Measurements from ENCODE around the gene C6. TPM values are rescaled to one million over a fixed set of nuclear protein-coding genes. Genes with fewer than 3 reads are reported as not detected.
A peak's percentile ranks its signal among the peaks of the same experiment; 100 is the strongest.
"Not testable (repeated sequence)": the region's sequence is repeated elsewhere in the genome, so short reads cannot be mapped to it uniquely, and the experiment has no call there.

Gene C6
- not detected in 2 replicates for total RNA-seq (2014; rRNA removed; shearing (Covaris generic))

GRCh38 chr5:41213340-41213739 is at the start of gene C6:
Gene C6, minus strand, starts transcription at chr5:41213532. Its CDS starts 10,302 bp downstream, at chr5:41203230.
- DNase-seq (ENCODE audit: low spot score) = no peak
- in situ Hi-C loops (cut with HindIII; ENCODE audit: low sequenced_read_pairs) = no loop called here

- no peak for DNase-seq (ENCODE audit: low spot score)
- in situ Hi-C loops (cut with HindIII; ENCODE audit: low sequenced_read_pairs) = no loop called here
Measured at GRCh38 chr5:41256400-41256799, 43.1 kb upstream of the C6 start.

GRCh38 chr5:41253109-41253508 is 39.8 kb upstream of the C6 start:
- DNase-seq (ENCODE audit: low spot score) = no peak
- in situ Hi-C loops (cut with HindIII; ENCODE audit: low sequenced_read_pairs) = no loop called here

GRCh38 chr5:41252036-41252435 is 38.7 kb upstream of the C6 start:
- DNase-seq (ENCODE audit: low spot score) = no peak
- in situ Hi-C loops (cut with HindIII; ENCODE audit: low sequenced_read_pairs) = no loop called here

- DNase-seq (ENCODE audit: low spot score) = no peak
- in situ Hi-C loops (cut with HindIII; ENCODE audit: low sequenced_read_pairs) = no loop called here
Measured at GRCh38 chr5:41250351-41250987, 37.1 kb upstream of the C6 start.

- no peak for DNase-seq (ENCODE audit: low spot score)
- in situ Hi-C loops (cut with HindIII; ENCODE audit: low sequenced_read_pairs) = no loop called here
Measured at GRCh38 chr5:41247135-41247534, 33.8 kb upstream of the C6 start.

GRCh38 chr5:41246376-41246775 is 33.0 kb upstream of the C6 start:
- DNase-seq (ENCODE audit: low spot score) = no peak
- in situ Hi-C loops (cut with HindIII; ENCODE audit: low sequenced_read_pairs) = no loop called here

GRCh38 chr5:41243558-41243957 is 30.2 kb upstream of the C6 start:
- DNase-seq (ENCODE audit: low spot score) = no peak
- in situ Hi-C loops (cut with HindIII; ENCODE audit: low sequenced_read_pairs) = no loop called here

GRCh38 chr5:41240985-41241384 is 27.7 kb upstream of the C6 start:
- in situ Hi-C loops (cut with HindIII; ENCODE audit: low sequenced_read_pairs) = no loop called here
- DNase-seq (ENCODE audit: low spot score) = no peak

- in situ Hi-C loops (cut with HindIII; ENCODE audit: low sequenced_read_pairs) = no loop called here
- DNase-seq (ENCODE audit: low spot score) = no peak
Measured at GRCh38 chr5:41240390-41240789, 27.1 kb upstream of the C6 start.

- DNase-seq (ENCODE audit: low spot score) = no peak
- in situ Hi-C loops (cut with HindIII; ENCODE audit: low sequenced_read_pairs) = no loop called here
Measured at GRCh38 chr5:41234475-41234874, 21.1 kb upstream of the C6 start.

- in situ Hi-C loops (cut with HindIII; ENCODE audit: low sequenced_read_pairs) = no loop called here
Measured at GRCh38 chr5:41232797-41233196, 19.5 kb upstream of the C6 start.

GRCh38 chr5:41230276-41230675 is 16.9 kb upstream of the C6 start:
- in situ Hi-C loops (cut with HindIII; ENCODE audit: low sequenced_read_pairs); DNase-seq (ENCODE audit: low spot score): not testable (repeated sequence)

More at GRCh38 chr5:41232797-41233196, 19.5 kb upstream of the C6 start:
- DNase-seq (ENCODE audit: low spot score) = no peak

- DNase-seq (ENCODE audit: low spot score) = no peak
- in situ Hi-C loops (cut with HindIII; ENCODE audit: low sequenced_read_pairs) = no loop called here
Measured at GRCh38 chr5:41223962-41224361, 10.6 kb upstream of the C6 start.

- in situ Hi-C loops (cut with HindIII; ENCODE audit: low sequenced_read_pairs) = no loop called here
- DNase-seq (ENCODE audit: low spot score) = peak; percentile 15
Measured at GRCh38 chr5:41219658-41220269, 6.4 kb upstream of the C6 start.

- DNase-seq (ENCODE audit: low spot score) = peak; percentile 73
Measured at GRCh38 chr5:41218929-41219657, 5.8 kb upstream of the C6 start.

GRCh38 chr5:41214182-41214581 is 850 bp upstream of the C6 start:
- no peak for DNase-seq (ENCODE audit: low spot score)

More at GRCh38 chr5:41218929-41219657, 5.8 kb upstream of the C6 start:
- in situ Hi-C loops (cut with HindIII; ENCODE audit: low sequenced_read_pairs) = no loop called here

GRCh38 chr5:41212935-41213334 is 397 bp downstream of the C6 start:
- DNase-seq (ENCODE audit: low spot score) = no peak
- in situ Hi-C loops (cut with HindIII; ENCODE audit: low sequenced_read_pairs) = no loop called here

More at GRCh38 chr5:41214182-41214581, 850 bp upstream of the C6 start:
- in situ Hi-C loops (cut with HindIII; ENCODE audit: low sequenced_read_pairs) = no loop called here

GRCh38 chr5:41211417-41211816 is 1.9 kb downstream of the C6 start:
- DNase-seq (ENCODE audit: low spot score) = no peak
- in situ Hi-C loops (cut with HindIII; ENCODE audit: low sequenced_read_pairs) = no loop called here

- DNase-seq (ENCODE audit: low spot score); in situ Hi-C loops (cut with HindIII; ENCODE audit: low sequenced_read_pairs): not testable (repeated sequence)
Measured at GRCh38 chr5:41205475-41205874, 7.9 kb downstream of the C6 start.

Data from G401 (cell line).